Hepatocyte (in vitro differentiated cells): Measurements from ENCODE around the gene C1orf21. TPM values are rescaled to one million over a fixed set of nuclear protein-coding genes. Genes with fewer than 3 reads are reported as not detected.

Experiments
- DNase-seq: peaks from one replicate; pipeline ENCODE4 v3.0.0-alpha.2; 2016; ENCODE audit warnings: low spot score
- H2AFZ ChIP-seq: fragments of 200-600 bp; sonication (generic); 2 replicates; pipeline ENCODE4 v1.6.0; 2016; ENCODE audit warnings: antibody characterized with exemption, mild to moderate bottlenecking
- H3K27ac ChIP-seq: fragments of 200-600 bp; sonication (generic); 2 replicates; pipeline ENCODE4 v1.5.1; 2016; ENCODE audit warnings: mild to moderate bottlenecking
- H3K27me3 ChIP-seq: fragments of 200-600 bp; sonication (generic); 2 replicates; pipeline ENCODE4 v1.6.1; 2016
- H3K36me3 ChIP-seq: fragments of 200-600 bp; sonication (generic); replicated peaks from 2 replicates; pipeline ENCODE4 v1.5.1; 2016; ENCODE audit warnings: low read depth; ENCODE audit not compliant: insufficient read depth
- H3K4me1 ChIP-seq: fragments of 200-600 bp; sonication (generic); 2 replicates; pipeline ENCODE4 v1.5.1; 2016; ENCODE audit warnings: mild to moderate bottlenecking, moderate library complexity; ENCODE audit not compliant: insufficient read depth
- H3K4me2 ChIP-seq: fragments of 200-600 bp; sonication (generic); 2 replicates; pipeline ENCODE4 v1.6.0; 2016
- H3K4me3 ChIP-seq: fragments of 200-600 bp; sonication (generic); 2 replicates; pipeline ENCODE4 v1.5.1; 2016; ENCODE audit warnings: mild to moderate bottlenecking
- H3K79me2 ChIP-seq: fragments of 200-600 bp; sonication (generic); 2 replicates; pipeline ENCODE4 v1.6.0; 2017; ENCODE audit warnings: mild to moderate bottlenecking
- H3K9me2 ChIP-seq: fragments of 200-600 bp; sonication (generic); replicated peaks from 2 replicates; pipeline ENCODE4 v1.6.0; 2017; ENCODE audit warnings: mild to moderate bottlenecking; ENCODE audit not compliant: insufficient read depth
- H3K9me3 ChIP-seq: fragments of 200-600 bp; sonication (generic); 2 replicates; pipeline ENCODE4 v1.5.1; 2016; ENCODE audit warnings: low read depth, mild to moderate bottlenecking
- H4K20me1 ChIP-seq: fragments of 200-600 bp; sonication (generic); 2 replicates; pipeline ENCODE4 v1.6.0; 2016; ENCODE audit warnings: mild to moderate bottlenecking; ENCODE audit not compliant: insufficient read depth, poor library complexity, severe bottlenecking
- CTCF ChIP-seq: fragments of 200-600 bp; sonication (generic); IDR thresholded peaks from 2 replicates; pipeline ENCODE4 v1.5.1; 2016; ENCODE audit warnings: antibody characterized with exemption, mild to moderate bottlenecking; ENCODE audit not compliant: poor library complexity
- EZH2 ChIP-seq: fragments of 200-600 bp; sonication (generic); IDR thresholded peaks from 2 replicates; pipeline ENCODE4 v1.6.1; 2016; ENCODE audit warnings: antibody characterized with exemption, mild to moderate bottlenecking, borderline replicate concordance
- EZH2phosphoT487 ChIP-seq: fragments of 200-600 bp; sonication (generic); IDR thresholded peaks from one replicate; pipeline ENCODE4 v1.6.1; 2018; ENCODE audit warnings: antibody characterized with exemption, mild to moderate bottlenecking, low read depth, moderate library complexity; ENCODE audit not compliant: unreplicated experiment, severe bottlenecking
- WGBS: methylation state at CpG from one replicate; pipeline ENCODE4 v1.1.6; 2016; ENCODE audit warnings: low lambda C conversion rate; ENCODE audit errors: missing lambda C conversion rate; 5-methylcytosine and 5-hydroxymethylcytosine counted together
- polyA plus RNA-seq: library from polyadenylated mRNA; unstranded; fragments of >200 nt; fragmentation: Nextera tagmentation; extraction: Ambion mirVana; gene quantifications from 2 replicates; pipeline ENCODE4 v1.2.1, GENCODE V29; 2016
- total RNA-seq: library from RNA; depleted of rRNA; stranded (reverse); fragments of >200 nt; gene quantifications from 2 replicates; pipeline ENCODE4 v1.2.3, GENCODE V29; 2014

C1orf21 gene
- total and polyA plus RNA-seq, 2 experiments from 2014 or later = 26.9 to 37.9 TPM

DNA sequence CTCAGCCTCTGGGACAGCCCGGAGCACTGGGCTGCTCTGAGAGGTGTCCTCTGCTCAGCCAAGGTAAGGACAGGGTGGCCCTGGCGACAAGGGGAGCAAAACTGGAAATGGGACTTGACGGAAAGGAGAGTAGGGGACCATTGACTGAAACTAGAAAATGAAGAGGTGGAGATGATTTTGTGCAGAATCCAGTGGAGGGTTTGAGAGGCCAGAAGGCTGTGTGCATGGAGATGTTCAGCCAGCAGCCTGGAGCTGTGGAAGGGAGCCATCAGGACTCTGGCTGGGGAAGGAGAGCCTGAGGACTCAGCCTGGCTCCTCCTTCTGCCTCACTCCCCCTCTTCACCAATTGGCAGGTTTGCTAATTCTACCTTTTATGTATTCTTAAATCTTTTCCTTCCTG lies 253.7 kb downstream of the C1orf21 start:
- H3K4me1 ChIP-seq = no peaks in the 10 kb centered on the region
- H3K4me3 ChIP-seq = no peak overlapping the region
- H3K9me2 ChIP-seq = no peaks in the 10 kb centered on the region
- H3K36me3 ChIP-seq = no peaks in the 10 kb centered on the region
- TF ChIP-seq CTCF (no peak), EZH2phosphoT487 (no peak), EZH2 (no peak)
- 96% methylated on average over 3 of the region's 3 CpGs for WGBS
- no peak overlapping the region for H3K4me2 ChIP-seq
- H2AFZ ChIP-seq = no peak overlapping the region
- H3K27ac ChIP-seq = no peak overlapping the region
- H3K9me3 ChIP-seq = no peaks in the 10 kb centered on the region
- DNase-seq = no peak
- no peaks in the 10 kb centered on the region for H4K20me1 ChIP-seq
- H3K27me3 ChIP-seq = no peaks in the 10 kb centered on the region
- no peaks in the 10 kb centered on the region for H3K79me2 ChIP-seq

GRCh38 chr1:184641894-184642293 lies 255.1 kb downstream of the C1orf21 start:
- Histone ChIP-seq H3K4me3 (no peak overlapping the region), H3K9me2 (no peaks in the 10 kb centered on the region), H3K4me1 (no peaks in the 10 kb centered on the region), H2AFZ (no peak overlapping the region), H4K20me1 (no peaks in the 10 kb centered on the region), H3K27ac (no peak overlapping the region), H3K9me3 (no peaks in the 10 kb centered on the region), H3K36me3 (no peaks in the 10 kb centered on the region), H3K79me2 (no peaks in the 10 kb centered on the region), H3K27me3 (no peaks in the 10 kb centered on the region), H3K4me2 (no peak overlapping the region)
- TF ChIP-seq EZH2 = no peak
- no peak for TF ChIP-seq EZH2phosphoT487
- TF ChIP-seq CTCF = no peak
- no peak for DNase-seq
- 86% methylated on average over 2 of the region's 2 CpGs for WGBS

DNA sequence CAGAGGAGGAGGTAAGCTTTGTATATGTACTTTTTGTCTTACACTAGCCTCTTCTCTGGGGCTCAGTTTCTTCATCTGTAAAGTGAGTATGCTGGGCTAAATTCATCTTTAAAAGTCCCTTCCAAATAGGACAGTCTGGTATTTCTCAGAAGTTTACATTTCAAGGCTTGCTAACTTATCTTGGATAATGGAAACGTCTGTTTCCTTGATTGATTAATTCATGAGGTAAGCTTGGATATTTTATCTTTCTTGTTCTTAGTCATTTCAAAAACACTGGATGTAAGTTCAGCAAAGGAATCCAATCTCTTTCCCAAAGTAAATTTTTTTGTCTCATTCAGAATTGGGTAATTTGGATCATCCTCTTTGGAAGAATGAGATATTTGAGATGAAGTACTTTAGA lies 256.8 kb downstream of the C1orf21 start:
- Histone ChIP-seq H3K79me2 (no peaks in the 10 kb centered on the region), H2AFZ (no peak overlapping the region), H3K9me3 (no peaks in the 10 kb centered on the region), H3K4me1 (no peaks in the 10 kb centered on the region), H3K4me3 (no peak overlapping the region), H3K27me3 (no peaks in the 10 kb centered on the region), H3K27ac (no peak overlapping the region), H3K9me2 (no peaks in the 10 kb centered on the region), H4K20me1 (no peaks in the 10 kb centered on the region), H3K4me2 (no peak overlapping the region), H3K36me3 (no peaks in the 10 kb centered on the region)
- TF ChIP-seq EZH2phosphoT487 (no peak), CTCF (no peak), EZH2 (no peak)
- DNase-seq = no peak
- WGBS = 47% methylated on average over 1 of the region's 1 CpG

GRCh38 chr1:184644771-184645170 lies 257.9 kb downstream of the C1orf21 start:
- Histone ChIP-seq H3K27me3 (no peaks in the 10 kb centered on the region), H3K9me3 (no peaks in the 10 kb centered on the region), H3K4me3 (no peak overlapping the region), H3K9me2 (no peaks in the 10 kb centered on the region), H3K27ac (no peak overlapping the region), H3K36me3 (no peaks in the 10 kb centered on the region), H3K4me1 (no peaks in the 10 kb centered on the region), H3K4me2 (no peak overlapping the region), H4K20me1 (no peaks in the 10 kb centered on the region), H2AFZ (no peak overlapping the region), H3K79me2 (no peaks in the 10 kb centered on the region)
- no peak for DNase-seq
- 97% methylated on average over 11 of the region's 11 CpGs for WGBS
- TF ChIP-seq EZH2phosphoT487 = no peak
- TF ChIP-seq CTCF = no peak
- no peak for TF ChIP-seq EZH2
